Prostate gland (tissue), 2 donors: ENCODE measurements around the gene PTPRM.

Experiments used
- POLR2AphosphoS5 ChIP-seq: sonication (generic); formaldehyde crosslinking; IDR thresholded peaks from one replicate; pipeline ENCODE4 v1.6.1; 2017; ENCODE audit warnings: antibody characterized with exemption
- TF ChIP-seq, protein P1 (sequence below), 4 experiments: fragments of 200-600 bp in 2 of 4; fragments of 450-650 bp in 2 of 4; sonication (generic) in 2 of 4; IDR thresholded peaks; 1 replicate in 3 of 4; 2 replicates in 1 of 4; pipeline ENCODE4 v1.5.1; 2016 to 2019; ENCODE audit warnings: antibody characterized with exemption in 4 of 4, mild to moderate bottlenecking in 2 of 4, moderate library complexity in 2 of 4

DNA sequence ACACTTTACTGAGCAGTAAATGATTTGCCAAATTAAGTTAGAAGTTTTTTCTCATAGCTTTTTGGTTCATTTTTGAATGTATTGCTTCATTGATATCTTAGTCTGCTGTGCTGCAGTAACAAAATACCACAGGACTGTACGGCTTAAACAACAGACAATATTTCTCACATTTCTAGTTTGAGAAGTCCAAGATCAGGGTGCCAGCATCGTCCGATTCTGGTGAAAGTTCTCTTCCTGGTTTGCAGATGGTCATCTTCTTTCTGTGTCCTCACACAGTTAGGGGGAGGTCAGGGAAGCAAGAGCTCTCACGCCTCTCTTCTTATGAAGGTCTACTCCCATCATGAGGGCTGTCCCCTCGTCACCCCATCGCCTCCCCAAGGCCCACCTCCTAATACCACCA lies 325.4 kb downstream of the PTPRM start:
- TF ChIP-seq, protein P1, sequence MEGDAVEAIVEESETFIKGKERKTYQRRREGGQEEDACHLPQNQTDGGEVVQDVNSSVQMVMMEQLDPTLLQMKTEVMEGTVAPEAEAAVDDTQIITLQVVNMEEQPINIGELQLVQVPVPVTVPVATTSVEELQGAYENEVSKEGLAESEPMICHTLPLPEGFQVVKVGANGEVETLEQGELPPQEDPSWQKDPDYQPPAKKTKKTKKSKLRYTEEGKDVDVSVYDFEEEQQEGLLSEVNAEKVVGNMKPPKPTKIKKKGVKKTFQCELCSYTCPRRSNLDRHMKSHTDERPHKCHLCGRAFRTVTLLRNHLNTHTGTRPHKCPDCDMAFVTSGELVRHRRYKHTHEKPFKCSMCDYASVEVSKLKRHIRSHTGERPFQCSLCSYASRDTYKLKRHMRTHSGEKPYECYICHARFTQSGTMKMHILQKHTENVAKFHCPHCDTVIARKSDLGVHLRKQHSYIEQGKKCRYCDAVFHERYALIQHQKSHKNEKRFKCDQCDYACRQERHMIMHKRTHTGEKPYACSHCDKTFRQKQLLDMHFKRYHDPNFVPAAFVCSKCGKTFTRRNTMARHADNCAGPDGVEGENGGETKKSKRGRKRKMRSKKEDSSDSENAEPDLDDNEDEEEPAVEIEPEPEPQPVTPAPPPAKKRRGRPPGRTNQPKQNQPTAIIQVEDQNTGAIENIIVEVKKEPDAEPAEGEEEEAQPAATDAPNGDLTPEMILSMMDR (IDR thresholded peaks at IDR 0.05) = no peak
- TF ChIP-seq POLR2AphosphoS5 = no peak
